ENCODE measurements around the gene SMPD3.

SMPD3 gene

GRCh38 chr16:68490358-68490757, 42.0 kb upstream of the SMPD3 start:
- Histone ChIP-seq H3K4me1 (ENCODE audit: low read length) (peaks cover 3% of the 10 kb centered on the region; the same call in 1 of the 2 replicates), H3K27ac (ENCODE audit: low read length) (no peak overlapping the region), H3K4me2 (ENCODE audit: low read length) (no peak overlapping the region), H3K36me3 (replicated peaks; ENCODE audit: low read depth, low read length) (no peaks in the 10 kb centered on the region), H3K27me3 (ENCODE audit: low read depth, low read length) (no peaks in the 10 kb centered on the region), H2AFZ (ENCODE audit: low read depth, low read length) (no peak overlapping the region), H4K20me1 (ENCODE audit: insufficient read depth, low read length) (no peaks in the 10 kb centered on the region), H3K9me3 (ENCODE audit: insufficient read depth, low read length) (peaks cover 4% of the 10 kb centered on the region; the same call in 1 of the 2 replicates), H3K79me2 (ENCODE audit: low read length) (no peaks in the 10 kb centered on the region), H3K9ac (ENCODE audit: low read length) (no peak overlapping the region), H3K4me3 (ENCODE audit: low read length) (no peak overlapping the region)
- TF ChIP-seq EZH2phosphoT487 (IDR thresholded peaks at IDR 0.05; ENCODE audit: low read depth): no peak
- no peak for TF ChIP-seq CTCF (IDR thresholded peaks at IDR 0.05; ENCODE audit: low read depth, low read length)

- Histone ChIP-seq H3K27me3 (ENCODE audit: low read depth, low read length) (no peaks in the 10 kb centered on the region), H3K27ac (ENCODE audit: low read length) (no peak overlapping the region), H4K20me1 (ENCODE audit: insufficient read depth, low read length) (no peaks in the 10 kb centered on the region), H2AFZ (ENCODE audit: low read depth, low read length) (no peak overlapping the region), H3K4me3 (ENCODE audit: low read length) (no peak overlapping the region), H3K4me1 (ENCODE audit: low read length) (peaks cover 3% of the 10 kb centered on the region; the same call in 1 of the 2 replicates), H3K4me2 (ENCODE audit: low read length) (no peak overlapping the region), H3K9ac (ENCODE audit: low read length) (no peak overlapping the region), H3K36me3 (replicated peaks; ENCODE audit: low read depth, low read length) (no peaks in the 10 kb centered on the region), H3K9me3 (ENCODE audit: insufficient read depth, low read length) (no peaks in the 10 kb centered on the region), H3K79me2 (ENCODE audit: low read length) (no peaks in the 10 kb centered on the region)
- TF ChIP-seq CTCF (IDR thresholded peaks at IDR 0.05; ENCODE audit: low read depth, low read length): no peak
- TF ChIP-seq EZH2phosphoT487 (IDR thresholded peaks at IDR 0.05; ENCODE audit: low read depth): no peak
These were observed 40.2 kb upstream of the SMPD3 start for GRCh38 chr16:68488554-68488953.

- no peaks in the 10 kb centered on the region for H3K9me3 ChIP-seq (ENCODE audit: insufficient read depth, low read length)
- H3K4me2 ChIP-seq (ENCODE audit: low read length): no peak overlapping the region
- no peak overlapping the region for H2AFZ ChIP-seq (ENCODE audit: low read depth, low read length)
- H4K20me1 ChIP-seq (ENCODE audit: insufficient read depth, low read length): no peaks in the 10 kb centered on the region
- no peak overlapping the region for H3K4me3 ChIP-seq (ENCODE audit: low read length)
- no peaks in the 10 kb centered on the region for H3K36me3 ChIP-seq (replicated peaks; ENCODE audit: low read depth, low read length)
- H3K79me2 ChIP-seq (ENCODE audit: low read length): no peaks in the 10 kb centered on the region
- peaks cover 3% of the 10 kb centered on the region; the same call in 1 of the 2 replicates for H3K4me1 ChIP-seq (ENCODE audit: low read length)
- TF ChIP-seq EZH2phosphoT487 (IDR thresholded peaks at IDR 0.05; ENCODE audit: low read depth) (no peak), CTCF (IDR thresholded peaks at IDR 0.05; ENCODE audit: low read depth, low read length) (no peak)
- no peaks in the 10 kb centered on the region for H3K27me3 ChIP-seq (ENCODE audit: low read depth, low read length)
- H3K9ac ChIP-seq (ENCODE audit: low read length): no peak overlapping the region
- H3K27ac ChIP-seq (ENCODE audit: low read length): no peak overlapping the region
These were observed 39.4 kb upstream of the SMPD3 start for GRCh38 chr16:68487669-68488068.

- Histone ChIP-seq H2AFZ (ENCODE audit: low read depth, low read length) (no peak overlapping the region), H3K36me3 (replicated peaks; ENCODE audit: low read depth, low read length) (no peaks in the 10 kb centered on the region), H3K27ac (ENCODE audit: low read length) (no peak overlapping the region), H3K9me3 (ENCODE audit: insufficient read depth, low read length) (no peaks in the 10 kb centered on the region), H3K4me1 (ENCODE audit: low read length) (peaks cover 3% of the 10 kb centered on the region; the same call in 1 of the 2 replicates), H3K9ac (ENCODE audit: low read length) (no peak overlapping the region), H3K4me3 (ENCODE audit: low read length) (no peak overlapping the region), H3K4me2 (ENCODE audit: low read length) (no peak overlapping the region), H4K20me1 (ENCODE audit: insufficient read depth, low read length) (no peaks in the 10 kb centered on the region), H3K79me2 (ENCODE audit: low read length) (no peaks in the 10 kb centered on the region), H3K27me3 (ENCODE audit: low read depth, low read length) (no peaks in the 10 kb centered on the region)
- no peak for TF ChIP-seq EZH2phosphoT487 (IDR thresholded peaks at IDR 0.05; ENCODE audit: low read depth)
- no peak for TF ChIP-seq CTCF (IDR thresholded peaks at IDR 0.05; ENCODE audit: low read depth, low read length)
These were observed 38.9 kb upstream of the SMPD3 start for GRCh38 chr16:68487203-68487514.
